Mucosa of stomach (tissue), 1 donor: ENCODE measurements around the gene PNCK.

Source experiments
- H3K27me3 ChIP-seq: one replicate; pipeline ENCODE4 v1.7.0; 2013; ENCODE audit warnings: mild to moderate bottlenecking, low read length; ENCODE audit not compliant: control insufficient read depth, insufficient read depth
- H3K36me3 ChIP-seq: one replicate; pipeline ENCODE4 v1.7.0; 2013; ENCODE audit warnings: low read length; ENCODE audit not compliant: control insufficient read depth, insufficient read depth
- H3K4me1 ChIP-seq: one replicate; pipeline ENCODE4 v1.7.0; 2013; ENCODE audit warnings: mild to moderate bottlenecking, low read length; ENCODE audit not compliant: control insufficient read depth, insufficient read depth
- H3K4me3 ChIP-seq: one replicate; pipeline ENCODE4 v1.7.0; 2013; ENCODE audit warnings: low read length
- H3K9ac ChIP-seq: one replicate; pipeline ENCODE4 v1.7.0; 2013; ENCODE audit warnings: mild to moderate bottlenecking, low read length, moderate library complexity
- H3K9me3 ChIP-seq: one replicate; pipeline ENCODE4 v1.7.0; 2013; ENCODE audit warnings: mild to moderate bottlenecking, low read length, moderate library complexity; ENCODE audit not compliant: control insufficient read depth
- donor health status: Pancreatic carcinoma.

PNCK gene

DNA sequence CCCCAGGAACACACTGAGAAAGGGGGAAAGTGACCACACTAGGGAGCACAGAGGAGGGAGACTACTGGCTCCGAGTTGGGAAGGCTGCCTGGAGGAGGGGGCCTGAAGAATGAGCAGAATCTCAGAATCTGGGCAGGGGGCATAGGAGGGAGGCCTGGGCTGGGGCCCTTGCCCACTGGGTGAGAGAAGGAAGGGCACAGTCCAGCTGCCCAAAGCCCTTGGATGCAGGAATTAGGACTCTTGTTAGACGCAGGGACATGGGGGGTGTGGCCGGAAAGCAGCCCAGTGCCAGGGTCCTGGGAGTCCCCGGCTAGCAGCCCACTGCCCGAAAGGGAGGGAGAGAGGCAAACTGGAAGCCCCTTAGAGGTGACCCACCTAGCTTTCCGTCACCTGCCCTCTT, 28.5 kb downstream of the PNCK start:
- H3K36me3 ChIP-seq = no peaks in the 10 kb centered on the region
- no peaks in the 10 kb centered on the region for H3K9me3 ChIP-seq
- no peaks in the 10 kb centered on the region for H3K4me1 ChIP-seq
- no peak overlapping the region for H3K9ac ChIP-seq
- H3K27me3 ChIP-seq = peaks cover 70% of the 10 kb centered on the region
- H3K4me3 ChIP-seq = no peak overlapping the region

GRCh38 chrX:153644356-153645125, 29.1 kb downstream of the PNCK start:
- Histone ChIP-seq H3K4me1 (no peaks in the 10 kb centered on the region), H3K9ac (no peak overlapping the region), H3K9me3 (no peaks in the 10 kb centered on the region), H3K36me3 (no peaks in the 10 kb centered on the region), H3K27me3 (peaks cover 70% of the 10 kb centered on the region), H3K4me3 (no peak overlapping the region)

- peaks cover 62% of the 10 kb centered on the region for H3K27me3 ChIP-seq
- H3K36me3 ChIP-seq = no peaks in the 10 kb centered on the region
- no peaks in the 10 kb centered on the region for H3K4me1 ChIP-seq
- H3K4me3 ChIP-seq = no peak overlapping the region
- H3K9ac ChIP-seq = no peak overlapping the region
- H3K9me3 ChIP-seq = no peaks in the 10 kb centered on the region
Observed at GRCh38 chrX:153643431-153644351, 29.9 kb downstream of the PNCK start.

DNA sequence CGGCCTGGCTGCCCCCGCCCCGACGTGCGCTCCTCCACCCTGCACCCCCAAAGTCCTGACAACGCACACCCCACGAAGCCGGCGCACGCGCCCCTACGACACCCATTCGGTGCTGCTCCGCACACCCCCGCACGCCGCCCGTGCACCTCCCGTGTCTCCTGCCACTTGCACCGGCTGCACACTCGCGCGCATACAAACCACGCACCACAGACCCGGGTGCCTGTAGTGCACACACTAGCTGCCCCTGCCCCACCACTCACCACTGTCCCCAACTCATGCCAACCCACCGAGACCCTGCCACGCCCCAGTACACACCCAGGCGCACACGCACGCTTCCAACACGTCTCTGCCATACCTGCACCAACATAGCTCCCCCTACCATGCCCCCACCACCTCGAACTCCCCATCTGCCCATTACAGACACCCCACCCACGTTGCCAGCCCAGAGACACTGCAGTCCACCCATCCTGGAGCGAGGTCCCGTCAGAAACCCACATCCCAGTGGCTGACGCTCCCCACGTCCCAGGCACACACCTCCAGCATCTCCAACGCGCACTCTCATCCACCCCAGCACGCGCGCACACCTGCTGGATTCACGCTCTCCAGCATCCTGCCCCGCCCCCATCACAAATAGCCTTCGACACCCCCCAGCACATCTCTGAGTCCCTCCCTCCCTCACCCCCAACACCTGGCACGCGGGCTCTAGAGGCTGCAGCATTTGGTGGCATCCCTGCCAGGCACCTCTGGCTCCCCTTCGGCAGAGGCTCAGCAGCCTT, 30.8 kb downstream of the PNCK start:
- Histone ChIP-seq H3K4me1 (no peaks in the 10 kb centered on the region), H3K9me3 (no peaks in the 10 kb centered on the region), H3K36me3 (no peaks in the 10 kb centered on the region), H3K9ac (no peak overlapping the region), H3K4me3 (no peak overlapping the region), H3K27me3 (peaks cover 54% of the 10 kb centered on the region)

- Histone ChIP-seq H3K36me3 (no peaks in the 10 kb centered on the region), H3K4me1 (no peaks in the 10 kb centered on the region), H3K4me3 (no peak overlapping the region), H3K9me3 (no peaks in the 10 kb centered on the region), H3K9ac (no peak overlapping the region), H3K27me3 (peaks cover 47% of the 10 kb centered on the region)
Observed at GRCh38 chrX:153642051-153642654, 31.5 kb downstream of the PNCK start.

GRCh38 chrX:153641627-153642026, 32.0 kb downstream of the PNCK start:
- Histone ChIP-seq H3K36me3 (no peaks in the 10 kb centered on the region), H3K9ac (no peak overlapping the region), H3K27me3 (peaks cover 44% of the 10 kb centered on the region)

GRCh38 chrX:153640736-153641575, 32.7 kb downstream of the PNCK start:
- H3K4me3 ChIP-seq = no peak overlapping the region
- no peaks in the 10 kb centered on the region for H3K9me3 ChIP-seq
- no peak overlapping the region for H3K9ac ChIP-seq
- no peaks in the 10 kb centered on the region for H3K36me3 ChIP-seq
- peaks cover 37% of the 10 kb centered on the region for H3K27me3 ChIP-seq
- no peaks in the 10 kb centered on the region for H3K4me1 ChIP-seq

More at GRCh38 chrX:153641627-153642026, 32.0 kb downstream of the PNCK start:
- H3K4me3 ChIP-seq = no peak overlapping the region
- H3K4me1 ChIP-seq = no peaks in the 10 kb centered on the region
- no peaks in the 10 kb centered on the region for H3K9me3 ChIP-seq

DNA sequence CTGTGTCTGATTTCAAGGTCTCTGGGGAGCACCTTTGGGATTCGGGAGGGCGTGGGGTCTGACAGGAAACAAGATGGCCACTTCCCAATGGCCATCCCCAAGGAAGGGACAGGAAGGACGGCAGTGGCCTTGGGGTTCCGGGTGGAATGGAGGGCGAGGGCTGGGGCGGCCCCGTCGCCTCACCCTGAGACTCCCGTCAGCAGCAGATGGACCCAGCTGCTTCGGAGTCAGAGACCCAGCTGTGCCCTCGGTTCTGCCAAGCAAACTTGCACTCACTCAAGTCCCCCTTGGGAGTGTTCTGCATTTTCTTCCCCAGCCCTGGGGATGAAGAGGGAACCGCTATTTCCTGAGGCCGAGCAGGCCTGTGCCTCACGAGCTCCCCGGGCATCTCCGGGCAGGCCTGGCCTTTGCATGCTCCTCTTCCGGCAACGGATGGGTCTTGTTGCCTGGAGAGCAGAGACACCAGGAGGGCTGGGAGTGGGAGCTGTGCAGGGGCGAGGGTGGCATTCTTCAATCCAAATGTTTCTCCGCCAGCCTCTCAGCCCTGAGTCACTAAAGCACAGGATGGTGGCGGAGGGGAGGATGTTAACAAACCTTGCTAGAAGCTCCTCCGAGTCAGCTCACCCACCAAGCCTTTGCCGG, 33.4 kb downstream of the PNCK start:
- H3K27me3 ChIP-seq = peaks cover 34% of the 10 kb centered on the region
- H3K9me3 ChIP-seq = no peaks in the 10 kb centered on the region
- H3K4me3 ChIP-seq = no peak overlapping the region
- no peak overlapping the region for H3K9ac ChIP-seq
- H3K36me3 ChIP-seq = no peaks in the 10 kb centered on the region
- no peaks in the 10 kb centered on the region for H3K4me1 ChIP-seq

DNA sequence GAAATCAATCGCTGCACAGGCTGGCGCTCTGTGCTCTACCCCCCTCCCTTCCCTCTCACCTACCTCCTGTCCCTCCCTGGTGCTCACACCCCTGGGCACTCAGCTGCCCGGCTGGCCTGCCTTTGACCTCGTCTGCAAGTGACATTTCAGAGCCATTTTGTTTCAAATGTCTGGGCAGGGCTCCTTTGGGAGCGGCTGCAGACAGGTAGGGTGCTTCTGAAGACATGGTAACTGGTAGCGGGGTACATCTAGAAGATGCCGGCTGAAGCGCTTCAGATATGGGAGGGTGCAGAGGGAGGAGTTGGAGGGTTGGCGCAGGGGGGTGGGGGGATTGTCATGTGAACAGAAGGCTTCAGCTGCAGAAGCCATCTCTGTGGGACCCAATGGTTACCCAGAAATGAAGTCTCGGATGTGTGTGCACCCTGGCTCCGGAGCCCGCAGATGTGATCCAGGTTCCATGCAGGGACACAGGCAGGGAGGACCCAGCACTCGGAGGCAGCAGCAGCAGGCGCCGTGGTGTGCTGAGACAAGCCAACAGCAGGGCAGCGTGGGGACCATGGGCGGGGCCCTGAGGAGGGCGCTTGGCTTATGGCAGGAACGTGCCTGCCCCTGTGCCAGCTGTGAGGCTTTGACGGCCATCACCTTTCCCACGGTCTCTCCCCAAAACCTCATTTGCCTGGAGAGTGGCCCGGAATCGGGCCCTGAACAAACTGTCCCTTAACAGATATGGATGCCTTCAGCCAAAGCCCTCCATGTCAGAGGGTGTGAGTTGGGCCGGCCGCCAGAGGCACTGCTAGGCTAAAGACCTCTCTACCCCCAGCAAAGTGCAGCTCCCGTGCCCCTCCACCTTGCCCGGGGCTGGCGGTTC, 34.2 kb downstream of the PNCK start:
- no peaks in the 10 kb centered on the region for H3K36me3 ChIP-seq
- H3K27me3 ChIP-seq = peaks cover 27% of the 10 kb centered on the region
- H3K4me3 ChIP-seq = no peak overlapping the region
- no peak overlapping the region for H3K9ac ChIP-seq
- H3K9me3 ChIP-seq = no peaks in the 10 kb centered on the region
- H3K4me1 ChIP-seq = no peaks in the 10 kb centered on the region
